IPS-18c (cell line): ENCODE data around the gene HSPA1A.
A peak's percentile ranks its signal among the peaks of the same experiment; 100 is the strongest.

ENCODE experiments used
- H3K4me3 ChIP-seq: 2 replicates; pipeline ENCODE4 v1.7.0; 2013; ENCODE audit warnings: low read depth, mild to moderate bottlenecking, low read length, moderate library complexity; ENCODE audit not compliant: insufficient read depth
- H3K9me3 ChIP-seq: one replicate; pipeline ENCODE4 v1.6.1; 2013; ENCODE audit warnings: mild to moderate bottlenecking, low read length, moderate library complexity; ENCODE audit not compliant: control insufficient read depth, insufficient read depth

Gene HSPA1A

DNA sequence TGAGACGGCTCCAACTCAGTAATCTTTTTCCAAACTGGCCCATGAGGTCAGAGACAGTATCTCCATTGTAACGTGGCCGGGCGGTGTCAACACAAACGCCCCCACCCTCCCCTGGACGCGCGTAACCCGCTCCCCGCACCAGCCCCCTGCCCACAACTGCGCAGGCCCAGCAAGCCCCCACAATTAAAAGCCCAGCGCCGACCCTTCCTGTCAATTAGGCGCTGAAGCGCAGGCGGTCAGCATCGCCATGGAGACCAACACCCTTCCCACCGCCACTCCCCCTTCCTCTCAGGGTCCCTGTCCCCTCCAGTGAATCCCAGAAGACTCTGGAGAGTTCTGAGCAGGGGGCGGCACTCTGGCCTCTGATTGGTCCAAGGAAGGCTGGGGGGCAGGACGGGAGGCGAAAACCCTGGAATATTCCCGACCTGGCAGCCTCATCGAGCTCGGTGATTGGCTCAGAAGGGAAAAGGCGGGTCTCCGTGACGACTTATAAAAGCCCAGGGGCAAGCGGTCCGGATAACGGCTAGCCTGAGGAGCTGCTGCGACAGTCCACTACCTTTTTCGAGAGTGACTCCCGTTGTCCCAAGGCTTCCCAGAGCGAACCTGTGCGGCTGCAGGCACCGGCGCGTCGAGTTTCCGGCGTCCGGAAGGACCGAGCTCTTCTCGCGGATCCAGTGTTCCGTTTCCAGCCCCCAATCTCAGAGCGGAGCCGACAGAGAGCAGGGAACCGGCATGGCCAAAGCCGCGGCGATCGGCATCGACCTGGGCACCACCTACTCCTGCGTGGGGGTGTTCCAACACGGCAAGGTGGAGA lies at the start of gene HSPA1A, which contains the start of gene HSPA1L:
HSPA1A (plus strand) TSS at position 519 of the 814 bp plus-strand sequence; CDS start at position 733, 214 bp downstream.
HSPA1L (minus strand) TSS at position 259 of the 814 bp plus-strand sequence. CDS start 3,311 bp downstream, outside the sequence.
- Histone ChIP-seq H3K9me3 (no peaks in the 10 kb centered on the region), H3K4me3 (peak within 1 kb of the TSS; percentile 66)

DNA sequence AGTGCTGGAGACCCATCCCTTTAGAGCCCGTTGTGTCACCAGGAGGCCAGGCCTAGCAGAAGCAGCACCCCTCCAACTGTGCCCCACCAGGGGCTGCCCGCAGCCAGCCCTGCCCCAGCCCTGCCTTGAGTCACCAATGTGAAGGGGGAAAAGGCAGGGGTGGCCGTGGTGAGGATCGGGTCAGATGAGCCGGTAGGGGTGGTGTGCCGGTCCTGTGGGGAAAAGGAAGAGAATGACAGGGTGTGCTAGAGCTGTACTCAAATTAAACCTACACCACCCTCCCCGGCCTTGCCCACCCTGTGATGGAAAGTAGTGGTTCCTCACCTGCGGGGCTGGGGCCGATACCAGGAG lies 49.8 kb upstream of the HSPA1A start:
- no peak overlapping the region for H3K4me3 ChIP-seq
- no peaks in the 10 kb centered on the region for H3K9me3 ChIP-seq

DNA sequence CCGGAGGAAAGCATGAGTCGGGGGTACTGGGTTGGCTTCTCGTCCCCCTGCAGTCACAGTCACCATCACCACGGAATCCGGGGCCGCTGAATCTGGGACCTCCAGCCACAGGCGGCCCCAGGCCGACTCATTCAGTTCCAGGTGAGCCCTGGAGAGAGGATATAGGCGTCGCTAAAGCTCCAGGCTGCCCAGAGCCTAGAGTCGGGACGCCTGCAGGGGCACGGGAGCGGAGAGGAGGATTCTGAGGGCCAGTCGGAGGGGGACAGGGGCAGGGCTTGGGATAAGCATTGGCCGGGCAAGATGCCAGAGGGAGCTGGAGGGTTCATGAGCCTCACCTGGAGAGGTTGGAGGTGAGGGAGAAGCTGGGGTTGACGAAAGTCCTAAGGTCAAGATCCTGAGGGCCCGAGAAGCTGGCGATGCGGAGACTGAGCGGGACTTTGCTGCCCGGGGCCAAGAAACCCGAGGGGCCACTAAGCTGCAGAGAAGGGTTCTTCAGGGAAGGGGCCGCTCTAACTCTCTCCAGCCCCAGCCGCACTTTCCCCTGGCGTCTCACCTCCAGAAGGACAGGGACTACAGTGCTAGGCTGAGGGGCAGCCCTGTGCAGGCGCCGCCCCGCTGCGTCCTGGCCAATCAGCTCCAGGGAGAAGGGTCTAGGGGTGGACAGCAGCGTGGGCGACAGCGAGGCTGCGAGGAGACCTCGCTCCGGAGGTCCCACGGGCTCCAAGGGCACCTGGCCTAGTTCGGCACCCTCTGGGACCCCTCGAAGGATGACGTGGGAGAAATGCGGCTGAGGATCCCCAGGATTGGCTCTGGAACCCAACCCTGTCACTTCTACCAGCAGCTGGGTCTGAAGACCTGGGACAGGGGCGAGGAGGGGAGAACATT lies 49.2 kb upstream of the HSPA1A start:
- Histone ChIP-seq H3K4me3 (no peak overlapping the region; the same call in 1 of the 2 replicates), H3K9me3 (no peaks in the 10 kb centered on the region)

DNA sequence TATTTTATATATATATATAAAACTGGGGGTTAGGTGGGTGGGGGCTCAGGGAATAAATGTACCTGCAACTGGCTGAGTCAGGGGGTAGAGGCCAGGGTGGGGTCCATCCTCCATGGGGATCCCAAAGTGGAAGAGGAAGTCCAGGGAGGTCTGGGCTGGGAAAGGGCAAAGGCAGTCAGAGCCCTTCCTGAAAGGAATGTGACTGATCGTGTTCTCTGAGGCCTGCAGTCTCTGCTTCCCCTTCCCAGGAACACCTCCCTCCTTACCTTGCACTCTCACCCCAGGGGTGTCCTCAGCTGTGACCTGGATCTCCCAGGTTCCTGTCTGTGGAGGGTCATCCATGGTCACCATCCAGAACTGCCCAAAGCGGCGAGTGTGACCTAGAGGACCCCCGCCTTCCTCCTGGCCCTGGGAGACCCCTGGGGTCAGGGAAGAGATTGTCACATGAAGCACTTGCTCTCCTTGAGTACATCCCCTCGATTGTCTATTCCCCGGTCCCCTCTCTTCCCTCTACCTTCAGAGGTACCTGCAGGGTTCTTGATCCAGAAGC lies 48.2 kb upstream of the HSPA1A start:
- Histone ChIP-seq H3K9me3 (no peaks in the 10 kb centered on the region), H3K4me3 (no peak overlapping the region)

DNA sequence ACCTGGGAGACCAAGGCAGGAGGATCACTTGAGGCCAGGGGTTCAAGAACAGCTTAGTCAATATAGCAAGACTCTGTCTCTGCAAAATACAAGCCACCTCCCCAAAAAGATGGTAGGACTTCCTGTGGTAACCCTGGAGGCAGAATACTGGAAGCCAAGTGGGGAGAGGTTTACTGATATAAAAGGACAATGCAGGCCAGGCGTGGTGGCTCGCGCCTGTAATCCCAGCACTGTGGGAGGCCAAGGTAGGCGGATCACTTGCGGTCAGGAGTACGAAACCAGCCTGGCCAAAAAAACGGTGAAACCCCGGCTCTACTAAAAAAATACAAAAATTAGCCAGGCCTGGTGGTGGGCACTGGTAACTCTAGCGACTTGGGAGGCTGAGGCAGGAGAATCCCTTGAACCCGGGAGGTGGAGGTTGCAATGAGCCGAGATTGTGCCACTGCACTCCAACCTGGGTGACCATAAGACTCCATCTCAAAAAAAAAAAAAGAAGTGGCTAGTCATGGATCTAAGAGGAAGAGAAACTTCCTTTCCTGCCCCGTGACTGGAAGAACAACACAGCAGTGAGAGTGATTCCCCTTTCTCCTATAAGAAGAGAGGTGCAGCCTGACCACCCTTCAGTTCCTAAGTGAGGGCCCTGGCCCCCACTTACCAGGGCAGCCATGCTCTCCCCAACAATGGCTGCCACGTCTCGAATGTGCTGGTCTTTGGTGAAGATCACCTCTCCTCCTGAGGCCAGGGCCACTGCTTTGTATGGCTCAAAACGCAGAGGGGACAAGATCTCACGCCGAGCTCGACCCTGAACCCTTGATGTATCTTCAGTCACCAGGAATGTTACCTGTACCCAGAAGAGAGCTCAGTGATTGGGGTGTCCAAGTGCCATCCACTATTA lies 46.7 kb upstream of the HSPA1A start:
- no peak overlapping the region for H3K4me3 ChIP-seq
- no peaks in the 10 kb centered on the region for H3K9me3 ChIP-seq

DNA sequence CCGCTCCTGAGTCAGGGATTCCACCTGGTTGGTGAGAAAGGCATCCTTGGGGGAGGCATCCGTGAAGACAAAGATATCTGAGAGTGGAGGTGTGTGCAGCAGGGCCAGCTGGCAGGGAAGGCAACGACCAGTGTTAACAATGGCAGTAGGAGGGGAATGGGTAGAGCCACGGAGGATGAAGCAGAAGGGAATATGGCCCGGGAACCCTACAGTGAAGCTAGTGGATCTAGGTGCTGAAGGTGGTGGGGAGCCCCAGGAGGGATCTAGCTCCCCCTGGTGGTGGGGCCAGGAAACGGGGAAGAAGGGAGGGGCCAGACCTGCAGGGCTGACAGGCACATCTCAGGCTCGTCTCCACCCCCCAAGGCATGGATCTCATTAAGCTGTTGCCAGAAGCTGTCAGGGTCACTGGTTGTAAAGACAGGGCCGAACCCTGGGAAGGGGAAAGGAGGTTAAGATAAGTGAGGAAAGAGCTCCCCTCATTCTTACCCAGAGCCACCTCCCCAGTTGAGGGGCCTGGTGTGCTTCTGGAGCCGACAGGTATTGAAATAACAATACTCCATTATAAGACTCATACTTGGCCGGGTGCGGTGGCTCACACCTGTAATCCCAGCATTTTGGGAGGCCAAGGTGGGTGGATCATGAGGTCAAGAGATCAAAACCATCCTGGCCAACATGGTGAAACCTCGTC lies 45.5 kb upstream of the HSPA1A start:
- Histone ChIP-seq H3K9me3 (no peaks in the 10 kb centered on the region), H3K4me3 (no peak overlapping the region)

DNA sequence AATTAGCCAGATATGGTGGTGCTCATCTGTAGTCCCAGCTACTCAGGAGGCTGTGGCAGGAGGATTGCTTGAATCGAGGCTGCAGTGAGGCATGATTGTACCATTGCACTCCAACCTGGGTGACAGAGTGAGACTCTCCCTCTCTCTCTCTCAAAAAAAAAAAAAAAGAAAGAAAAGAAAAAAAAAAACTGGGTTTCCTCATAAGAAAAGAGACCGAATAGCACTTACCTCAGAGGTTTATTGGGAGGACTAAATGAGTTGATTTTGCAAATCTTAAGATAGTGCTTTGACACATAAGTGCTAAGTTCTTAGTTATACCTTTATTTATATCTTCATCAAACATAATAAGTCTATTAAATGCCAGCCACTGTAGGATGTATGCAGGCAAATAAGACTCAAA lies 44.5 kb upstream of the HSPA1A start:
- Histone ChIP-seq H3K9me3 (no peaks in the 10 kb centered on the region), H3K4me3 (no peak overlapping the region)

DNA sequence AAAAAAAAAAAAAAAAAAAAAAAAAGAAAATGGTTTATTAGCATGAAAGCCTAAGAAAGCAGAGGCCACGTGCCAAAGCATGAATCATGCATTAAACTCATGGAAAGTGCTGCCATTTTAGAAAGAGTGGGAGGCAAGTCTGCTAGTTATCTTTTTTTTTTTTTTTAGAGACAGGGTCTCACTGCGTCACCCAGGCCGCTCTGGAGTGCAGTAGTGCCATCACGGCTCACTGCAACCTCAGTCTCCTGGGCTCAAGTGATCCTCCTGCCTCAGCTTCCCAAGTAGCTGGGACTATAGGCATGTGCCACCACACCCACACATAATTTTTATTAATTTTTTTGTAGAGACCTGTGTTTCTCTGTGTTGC lies 43.4 kb upstream of the HSPA1A start:
- Histone ChIP-seq H3K4me3 (no peak overlapping the region), H3K9me3 (no peaks in the 10 kb centered on the region)

DNA sequence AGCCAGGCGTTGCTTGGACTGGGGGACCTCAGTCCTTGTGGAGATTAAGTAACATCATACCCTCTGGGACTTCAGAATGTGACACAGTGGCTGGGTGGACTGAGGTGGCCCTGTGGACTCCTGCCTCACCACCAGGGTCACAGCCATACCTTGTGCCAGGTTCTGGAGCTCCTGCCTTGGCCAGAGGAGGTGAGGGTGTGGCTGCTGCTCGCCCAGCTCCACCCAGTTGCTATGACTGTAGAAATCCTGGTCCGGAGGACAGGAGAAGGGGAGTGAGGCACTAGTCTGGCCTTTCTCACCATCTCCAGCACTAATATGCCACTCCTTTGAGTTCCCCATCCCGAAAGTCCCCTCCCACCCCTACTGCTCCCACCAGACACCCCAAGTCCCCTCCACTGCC lies 40.2 kb upstream of the HSPA1A start:
- Histone ChIP-seq H3K9me3 (no peaks in the 10 kb centered on the region), H3K4me3 (no peak overlapping the region)

DNA sequence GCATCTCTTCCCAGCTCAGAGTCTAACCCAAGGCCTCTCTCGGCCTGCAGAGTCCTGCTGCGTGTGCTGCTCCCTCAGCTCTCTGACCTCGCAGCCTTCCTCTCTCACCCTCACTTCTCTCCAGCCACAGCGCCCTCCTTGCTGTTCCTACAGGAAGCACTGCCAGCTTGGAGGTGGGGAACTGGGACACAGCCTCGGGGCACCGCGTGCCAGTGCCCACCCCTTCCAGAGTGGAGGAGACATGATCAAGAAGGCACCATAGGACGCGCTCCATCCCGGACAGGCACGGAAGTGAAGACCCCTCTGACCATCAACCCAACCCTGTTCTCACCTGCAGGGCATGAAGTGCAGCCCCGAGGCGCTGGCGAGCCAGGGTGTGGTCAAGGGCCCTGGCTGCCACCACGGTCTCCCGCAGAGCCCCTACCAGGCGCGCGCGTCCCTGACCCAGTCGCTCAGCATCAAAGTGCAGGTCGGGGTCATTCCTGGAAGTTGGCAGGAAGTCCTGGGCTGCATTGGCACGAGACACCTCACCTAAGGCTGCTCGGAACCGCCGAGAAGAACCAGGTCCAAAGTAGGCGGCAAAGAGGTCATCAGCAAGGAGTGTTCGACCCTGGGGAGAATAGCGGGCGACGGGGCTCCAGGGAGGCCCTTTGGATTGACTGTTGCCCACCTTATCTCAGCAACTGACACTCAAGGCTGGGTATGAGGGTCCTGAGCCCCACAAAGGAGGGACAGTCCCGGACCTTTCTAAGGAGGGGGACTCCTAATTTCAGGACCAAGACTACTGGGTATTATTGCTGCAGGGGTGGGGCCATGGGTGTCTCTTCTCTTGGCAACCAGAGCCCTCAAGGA lies 39.5 kb upstream of the HSPA1A start:
- no peak overlapping the region for H3K4me3 ChIP-seq
- H3K9me3 ChIP-seq, result no peaks in the 10 kb centered on the region

DNA sequence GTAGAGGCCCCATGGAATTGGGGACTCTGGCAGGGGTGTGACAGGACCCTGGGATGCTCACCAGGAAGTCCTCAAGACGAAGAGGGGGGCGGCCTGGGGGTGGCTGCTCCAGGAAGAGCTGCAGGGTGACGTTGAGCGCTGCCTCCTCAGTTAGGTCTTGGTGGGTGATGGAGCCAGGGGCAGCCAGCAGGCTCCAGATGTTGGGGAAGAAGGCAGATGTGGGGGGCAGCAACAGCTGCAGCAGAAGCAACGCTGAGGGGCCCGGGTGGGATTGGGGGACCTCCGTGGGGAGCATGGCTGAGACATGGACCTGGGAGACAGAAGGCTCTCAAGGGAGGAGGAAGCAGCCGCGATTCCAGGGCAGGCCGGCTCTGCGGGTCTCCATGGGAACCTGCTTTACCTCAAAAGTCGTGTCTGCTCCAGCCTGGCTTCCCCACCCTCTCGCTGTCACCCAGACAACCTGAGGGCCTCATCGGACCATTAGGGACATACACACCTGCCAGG lies 38.8 kb upstream of the HSPA1A start:
- Histone ChIP-seq H3K9me3 (no peaks in the 10 kb centered on the region), H3K4me3 (no peak overlapping the region)

DNA sequence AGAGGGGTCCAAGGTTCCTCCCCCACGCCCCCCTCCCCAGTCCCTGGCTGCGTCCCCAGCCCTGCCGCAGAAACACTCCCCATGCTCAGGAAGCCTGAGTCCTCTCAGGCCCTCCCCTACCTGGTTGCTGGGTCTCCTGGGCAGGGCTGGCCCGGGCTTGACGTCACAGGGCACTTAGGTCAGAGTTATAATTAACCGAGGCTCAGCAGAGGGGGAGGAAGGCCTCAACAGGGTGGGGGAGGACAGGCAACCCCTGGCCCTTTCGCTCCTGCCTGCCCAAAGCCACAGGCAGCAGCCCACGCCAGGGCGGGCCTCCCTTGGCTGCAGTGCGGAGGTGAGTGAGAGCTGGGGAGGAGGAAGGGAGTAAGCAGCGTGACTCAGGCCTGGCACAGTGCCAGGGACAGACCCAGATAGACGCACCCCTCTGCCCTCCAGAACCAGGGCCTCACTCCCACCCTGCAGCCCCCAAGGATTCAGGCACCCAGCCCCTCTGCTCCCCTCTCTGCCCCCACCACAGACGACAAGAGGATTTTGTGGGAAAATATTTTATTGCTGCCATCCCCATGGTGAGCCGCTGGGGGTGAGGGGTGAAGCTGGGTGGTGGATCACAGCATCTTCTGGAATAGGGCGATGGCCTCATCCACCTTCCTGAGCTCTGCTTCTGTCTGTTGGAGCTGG lies 38.2 kb upstream of the HSPA1A start, which contains the start of gene VWA7:
VWA7 (minus strand) TSS at position 340 of the 678 bp plus-strand sequence. CDS start 549 bp downstream, outside the sequence.
- Histone ChIP-seq H3K4me3 (no peak within 1 kb of the TSS; the same call in 1 of the 2 replicates), H3K9me3 (no peaks in the 10 kb centered on the region)

DNA sequence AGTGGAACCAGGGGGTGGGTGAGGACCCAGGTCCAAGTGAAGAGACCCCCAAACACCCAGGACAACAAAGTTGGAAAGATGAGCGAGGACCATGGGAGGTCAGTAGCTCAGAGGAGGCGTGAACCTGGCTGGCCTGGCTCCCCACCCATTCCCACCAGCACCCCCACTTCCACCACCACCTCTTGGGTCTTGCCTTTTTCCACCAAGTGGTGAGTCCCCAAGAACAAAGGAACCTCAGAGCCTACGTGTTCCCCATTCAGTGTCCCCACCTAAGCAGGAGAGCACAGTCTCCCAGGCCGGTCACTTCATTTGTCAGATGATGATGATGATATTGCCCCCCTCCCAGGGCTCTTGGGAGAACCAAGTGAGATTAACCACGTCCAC lies 37.7 kb upstream of the HSPA1A start:
- Histone ChIP-seq H3K4me3 (no peak overlapping the region), H3K9me3 (no peaks in the 10 kb centered on the region)

DNA sequence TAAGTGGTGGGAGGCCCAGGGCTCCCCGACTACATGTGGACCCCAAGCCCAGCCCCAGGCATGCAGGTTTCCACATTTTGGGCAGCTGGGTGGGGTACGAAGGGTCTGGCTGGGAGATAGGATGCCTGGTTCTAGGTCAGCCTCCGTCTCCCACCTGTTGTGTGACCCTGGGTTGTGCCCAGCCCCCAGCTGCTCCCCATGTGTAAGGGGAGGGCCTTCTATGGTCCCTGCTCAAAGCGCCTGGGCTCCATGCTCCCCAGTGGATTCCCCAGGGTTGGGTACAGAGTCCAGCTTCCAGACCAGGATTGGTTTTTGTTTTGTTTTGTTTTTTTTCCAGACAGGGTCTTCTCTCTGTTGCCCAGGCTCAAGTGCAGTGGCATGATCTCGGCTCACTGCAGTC lies 37.1 kb upstream of the HSPA1A start:
- H3K4me3 ChIP-seq, result no peak overlapping the region
- no peaks in the 10 kb centered on the region for H3K9me3 ChIP-seq
